OCI-LY1 (cell line): ENCODE data around the gene EEF1AKMT4.

Experiments
- CTCF ChIP-seq: fragments of 200-600 bp; sonication (generic), shearing (Covaris generic); IDR thresholded peaks from 2 replicates; pipeline ENCODE4 v1.5.1; 2017; ENCODE audit warnings: mild to moderate bottlenecking, antibody characterized with exemption, low read length, moderate library complexity, mixed read lengths
- EZH2 ChIP-seq: fragments of 200-600 bp; sonication (generic), shearing (Covaris generic); IDR thresholded peaks from 2 replicates; pipeline ENCODE4 v1.8.0; 2017; ENCODE audit warnings: borderline replicate concordance, mixed run types, mild to moderate bottlenecking, antibody characterized with exemption, low read length, moderate library complexity, mixed read lengths

- TF ChIP-seq CTCF (peak; percentile 65), EZH2 (no peak)
These were observed 56.1 kb downstream of the EEF1AKMT4 start for GRCh38 chr3:184305577-184305976.
